GM19372 (cell line): Measurements from ENCODE around the gene MBP.

Source experiments
- ATAC-seq: cut with Tn5 transposase; IDR thresholded peaks from one replicate; pipeline ENCODE4 v1.9.1; 2021; ENCODE audit warnings: mild to moderate bottlenecking, low read depth, moderate library complexity; ENCODE audit not compliant: unreplicated experiment

MBP gene

DNA sequence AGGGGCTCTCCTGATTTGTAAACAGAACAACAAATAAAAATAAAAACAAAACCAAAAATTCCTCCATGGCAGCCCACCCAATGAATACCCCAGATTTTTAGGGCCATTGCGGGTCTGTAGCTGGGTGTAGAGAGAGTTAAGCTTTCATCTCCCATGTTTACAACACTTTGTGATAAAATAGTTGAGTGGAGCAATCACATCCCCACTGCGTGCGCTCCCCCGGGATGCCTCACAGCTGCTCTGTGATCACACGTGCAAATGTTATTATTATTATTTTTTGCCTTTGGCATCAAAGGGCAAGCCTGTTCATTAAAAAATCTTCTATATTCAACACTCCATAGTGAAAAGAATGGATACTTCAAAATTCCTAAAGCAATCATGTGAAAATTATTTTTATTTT, 118.0 kb downstream of the MBP start:
- ATAC-seq: no peak

DNA sequence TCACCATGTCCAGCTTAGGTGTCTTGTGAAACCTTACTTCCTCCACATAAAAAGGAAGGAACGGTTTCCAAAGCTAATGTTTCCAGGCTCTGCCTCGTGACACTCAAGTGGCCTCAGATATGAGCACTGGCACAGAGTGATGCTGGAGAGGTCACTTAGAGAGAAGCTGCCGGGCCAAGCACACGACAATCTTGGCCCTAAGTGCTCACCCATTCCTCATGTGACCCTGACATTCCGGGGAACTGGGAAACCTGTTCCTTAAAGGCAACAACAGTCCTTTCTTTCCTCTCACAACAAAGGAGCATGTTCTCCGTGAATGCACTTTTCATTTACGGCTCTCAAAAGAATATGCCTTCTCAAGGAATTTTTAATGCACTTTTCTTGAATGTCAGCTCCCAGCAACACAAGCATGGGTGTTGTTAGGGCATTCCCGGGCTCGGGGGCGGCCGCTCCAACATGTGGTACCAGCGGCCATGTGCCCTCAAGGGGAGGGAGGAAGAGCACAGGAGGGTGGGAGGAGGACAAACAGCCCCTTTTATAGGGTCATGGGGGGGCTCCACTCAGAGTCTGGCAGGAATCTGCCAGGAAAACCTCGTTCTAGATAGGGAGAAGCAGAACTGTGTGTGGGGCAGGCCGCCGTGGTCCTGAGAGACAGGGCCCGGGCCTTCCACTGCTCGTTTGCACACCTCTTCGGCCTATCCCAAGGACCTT, 118.6 kb downstream of the MBP start:
- no peak for ATAC-seq

DNA sequence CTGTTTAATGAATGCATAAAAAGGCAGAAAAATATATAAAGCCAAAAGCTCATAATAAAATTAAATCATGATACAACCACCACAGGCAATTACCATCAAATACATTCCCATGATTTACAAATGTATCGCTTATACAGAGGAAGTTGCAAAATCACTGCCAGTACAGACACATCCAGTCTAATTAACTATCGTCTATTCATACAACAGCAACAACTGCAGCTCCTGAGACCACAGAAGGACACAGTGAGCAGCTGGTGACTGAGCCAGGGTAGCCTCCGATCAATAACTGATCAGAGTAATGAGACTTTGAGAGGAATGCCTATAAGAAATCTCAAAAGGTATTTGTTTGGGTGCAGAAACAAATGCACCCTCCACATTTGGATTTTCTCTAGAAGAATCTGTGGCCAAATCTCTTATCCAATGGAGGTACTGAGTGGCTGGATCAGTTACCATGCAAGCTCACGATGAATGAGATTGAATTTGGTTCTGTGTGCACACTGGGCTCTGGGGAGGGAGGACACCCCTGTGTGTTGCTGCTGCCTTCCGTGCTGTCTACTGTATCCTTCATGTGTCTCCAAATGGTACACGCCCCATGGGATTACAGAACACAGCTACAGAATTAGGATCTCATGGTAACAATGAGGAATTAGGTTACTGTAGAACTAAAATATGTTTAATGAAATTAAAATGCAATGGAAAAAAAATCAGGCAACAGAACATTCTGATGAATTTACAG, 119.6 kb downstream of the MBP start:
- no peak for ATAC-seq

DNA sequence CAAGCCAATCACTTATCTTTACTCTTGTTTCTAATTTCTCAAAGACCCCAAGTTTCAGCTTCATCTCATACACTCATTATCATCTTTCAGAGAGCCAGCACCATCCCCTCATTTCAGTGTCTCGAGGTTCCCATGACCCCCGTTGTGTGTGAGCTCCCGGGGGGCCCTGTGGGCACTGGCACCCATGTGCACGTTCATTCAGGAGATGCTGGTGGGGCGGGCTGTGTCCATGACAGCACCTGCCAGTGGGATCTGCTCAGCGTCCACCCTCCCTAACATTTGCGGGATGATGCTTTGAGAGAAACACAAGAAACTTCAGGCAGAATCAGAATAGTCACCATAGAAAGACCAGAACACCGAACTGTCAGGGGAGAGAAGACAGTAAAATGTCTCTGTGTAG, 120.5 kb downstream of the MBP start:
- ATAC-seq: no peak

DNA sequence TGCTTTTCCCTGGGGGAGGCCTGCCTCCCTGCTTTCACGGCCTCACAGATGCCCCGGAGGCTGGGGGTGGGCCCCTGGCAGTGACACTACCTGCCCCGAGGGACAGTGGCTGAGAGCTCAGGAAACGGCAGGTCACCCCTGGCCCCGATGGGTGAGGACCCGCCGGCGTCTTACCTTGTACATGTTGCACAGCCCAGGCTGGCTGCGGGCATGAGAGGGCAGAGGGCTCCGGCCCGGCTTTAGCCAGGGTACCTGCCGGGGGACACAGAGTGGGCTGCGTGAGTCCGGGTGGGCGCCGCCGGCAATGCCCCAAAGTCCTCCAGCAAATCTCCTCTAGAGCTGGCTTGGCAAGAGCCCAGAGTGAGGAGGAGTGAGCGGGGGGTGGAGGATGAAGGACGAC, 122.9 kb downstream of the MBP start:
- no peak for ATAC-seq

DNA sequence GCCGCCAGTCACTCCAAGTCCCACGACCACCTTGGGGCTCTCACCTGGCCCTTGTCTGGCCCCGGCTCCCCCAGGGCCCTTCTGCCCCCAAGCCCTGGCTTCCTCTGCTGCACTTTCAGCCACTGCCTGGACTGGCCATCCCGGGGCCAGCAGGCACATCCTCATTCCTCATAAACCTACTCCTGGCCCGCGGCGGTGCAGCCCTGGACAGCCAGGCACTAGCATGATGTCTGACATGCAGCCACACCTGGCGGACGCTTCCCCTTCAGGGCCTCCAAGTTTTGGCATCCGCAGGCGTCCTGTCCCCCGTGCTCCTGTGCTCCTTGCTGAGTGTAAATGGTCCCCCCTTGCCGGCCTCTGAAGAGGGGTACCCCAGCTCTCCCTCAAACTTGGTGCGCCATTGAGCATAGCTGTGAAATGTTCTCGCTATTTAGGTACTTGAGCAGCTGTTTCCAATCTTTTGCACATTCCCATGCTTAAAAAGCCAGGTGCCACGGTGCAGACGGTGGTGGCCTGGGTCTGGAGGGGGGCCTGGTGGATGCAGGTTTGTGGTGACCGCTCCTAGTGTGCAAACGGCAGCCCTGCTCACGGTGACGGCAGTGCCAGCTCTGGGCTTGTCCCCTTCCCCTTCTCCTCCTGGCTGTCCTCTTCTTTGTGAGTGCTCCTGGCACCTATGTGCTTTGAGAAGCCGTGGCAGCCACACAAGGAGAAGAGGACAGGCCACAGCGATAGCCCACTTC, 123.8 kb downstream of the MBP start:
- no peak for ATAC-seq

DNA sequence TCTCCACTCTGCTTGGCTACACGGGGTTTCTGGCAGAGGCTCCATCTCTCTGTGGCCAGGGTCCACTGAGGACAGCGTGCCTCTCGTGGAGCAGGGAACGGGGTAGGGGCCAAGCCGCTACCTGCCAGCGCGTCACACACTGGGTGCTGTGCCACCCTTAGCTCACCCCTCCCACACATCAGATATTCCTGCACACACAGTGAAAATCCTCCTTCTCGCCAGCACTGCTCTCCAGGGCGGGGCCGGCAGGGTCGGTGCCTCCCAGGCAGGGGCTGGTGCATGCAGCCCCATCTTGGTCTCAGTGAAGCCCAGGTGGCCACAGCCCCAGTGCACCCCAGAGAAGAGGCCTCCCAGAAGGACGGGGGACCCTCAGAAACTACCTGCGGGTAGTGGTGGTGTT, 124.6 kb downstream of the MBP start:
- ATAC-seq: no peak

DNA sequence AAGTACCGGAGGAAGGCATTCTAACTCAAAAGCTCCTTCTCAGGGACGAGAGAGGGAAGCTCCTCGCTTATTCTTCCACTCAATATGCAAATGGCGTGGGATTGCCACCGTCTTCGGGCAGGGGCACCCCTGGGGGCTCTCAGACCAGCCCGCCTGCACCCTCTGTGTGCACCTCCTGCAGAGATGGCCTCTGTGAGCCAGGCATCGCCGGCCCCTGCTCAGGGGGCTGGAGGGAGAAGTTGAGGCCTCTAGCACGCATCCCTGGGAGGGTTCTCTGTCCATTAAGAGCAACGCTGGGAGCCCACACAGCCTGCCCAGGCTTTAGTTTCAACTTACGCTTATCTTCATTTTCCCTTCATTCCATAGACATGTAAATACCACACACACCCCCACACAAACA, 125.3 kb downstream of the MBP start:
- ATAC-seq: no peak

DNA sequence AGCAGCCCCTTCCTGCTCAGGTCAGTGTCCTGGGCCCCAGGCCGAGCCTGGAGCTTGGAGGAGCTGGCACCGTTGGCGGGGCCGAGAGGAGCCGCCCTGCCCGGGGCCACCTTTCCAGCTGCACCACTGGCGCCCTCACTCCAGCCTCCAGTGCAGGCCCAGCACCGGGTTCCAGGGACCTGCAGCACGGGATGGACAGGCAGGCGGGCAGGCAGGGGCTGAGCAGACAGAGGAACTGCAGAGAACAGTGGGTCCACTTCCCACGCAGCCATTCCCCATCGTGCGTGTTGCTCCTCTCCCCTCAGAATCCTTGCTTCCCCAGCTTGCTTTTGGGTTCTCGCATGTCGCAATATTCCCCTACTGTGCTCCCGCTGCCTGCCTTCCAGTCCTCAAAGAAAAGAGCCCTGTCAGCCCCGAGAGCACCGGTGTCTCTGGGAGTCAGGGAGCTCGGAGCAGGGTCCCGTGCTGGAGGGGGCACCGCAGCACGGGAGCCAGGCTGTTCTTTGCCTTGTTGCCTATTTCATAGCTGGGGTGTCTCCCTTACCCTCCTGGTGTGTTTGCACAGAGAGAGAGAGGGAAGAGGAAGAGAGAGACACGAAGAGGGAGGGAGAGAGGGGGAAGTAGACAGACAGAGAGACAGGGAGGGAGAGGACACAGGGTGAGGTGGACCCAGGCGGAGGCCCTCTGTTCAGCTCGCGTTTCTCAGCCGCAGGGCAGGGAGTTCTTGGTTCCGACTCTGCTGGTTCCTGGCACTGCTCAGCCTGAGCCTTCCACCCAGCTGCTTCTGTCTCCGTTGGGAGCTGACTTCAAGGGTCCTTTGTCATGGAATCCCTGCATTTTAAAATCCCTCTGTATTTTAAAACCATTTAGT, 126.0 kb downstream of the MBP start:
- no peak for ATAC-seq

DNA sequence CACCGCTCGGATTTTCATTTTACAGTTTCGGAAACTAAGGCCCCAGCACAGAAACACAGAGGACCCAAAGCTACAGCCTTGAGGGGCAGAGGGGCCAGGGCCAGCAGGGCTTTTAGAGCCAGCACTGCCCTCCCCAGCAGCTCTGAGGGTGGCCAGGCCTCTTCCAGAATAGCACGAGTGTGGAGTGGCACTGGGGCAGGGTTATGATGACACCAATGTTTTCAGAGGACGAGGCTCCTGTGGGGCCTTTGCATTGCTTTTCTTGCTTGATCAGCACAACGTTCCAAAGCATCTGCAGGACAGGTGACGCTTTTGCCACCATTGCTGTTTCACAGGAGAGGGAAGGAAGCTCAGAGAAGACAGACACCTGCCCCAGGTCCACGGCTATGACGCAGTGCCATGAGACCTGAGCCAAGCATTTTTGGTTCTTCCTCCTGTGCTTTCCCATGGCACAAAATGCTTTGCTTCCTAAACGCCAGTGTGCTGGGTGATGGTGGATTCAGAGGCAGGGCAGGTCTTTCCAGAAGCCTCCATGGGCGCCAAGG, 126.9 kb downstream of the MBP start:
- ATAC-seq: no peak

DNA sequence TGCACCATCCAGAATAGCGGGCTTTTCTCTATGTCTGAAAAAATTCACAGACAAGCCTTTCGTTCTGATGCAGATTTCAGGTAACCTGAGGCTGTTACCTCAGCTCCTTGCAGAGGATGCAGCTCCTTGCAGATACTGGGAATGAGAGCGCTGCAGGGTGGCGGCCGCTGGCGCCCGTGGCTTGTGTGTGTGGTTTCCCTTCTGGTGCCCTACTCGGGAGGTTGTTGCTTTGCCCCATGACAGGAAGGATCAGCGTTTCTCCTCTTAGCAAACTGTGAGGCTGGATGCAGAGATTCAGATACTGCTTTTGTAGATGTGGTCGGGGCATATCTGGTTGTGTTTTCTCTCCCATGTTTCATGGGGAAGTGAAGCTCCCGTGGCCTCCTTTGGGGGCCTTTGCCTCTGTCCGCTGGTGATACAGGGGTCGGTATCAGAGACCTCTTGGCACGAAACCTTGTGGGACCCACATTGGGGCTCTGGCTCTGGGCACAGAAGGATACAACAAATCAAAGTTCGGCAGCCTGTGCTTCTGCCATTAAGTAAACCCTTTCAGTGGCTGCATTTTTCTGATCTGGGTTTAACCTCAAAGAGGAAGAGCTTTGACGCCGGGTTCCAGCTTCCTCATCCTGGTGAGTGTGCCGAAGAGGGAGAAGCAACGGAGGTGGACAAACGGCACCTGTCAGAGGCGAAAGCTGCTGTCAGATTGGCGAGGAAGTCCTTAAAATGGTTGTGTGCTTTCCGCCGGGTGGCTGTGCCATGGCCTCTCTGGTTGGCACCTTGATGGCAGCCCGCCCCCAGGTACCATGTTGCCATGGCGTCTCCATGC, 127.8 kb downstream of the MBP start:
- no peak for ATAC-seq

DNA sequence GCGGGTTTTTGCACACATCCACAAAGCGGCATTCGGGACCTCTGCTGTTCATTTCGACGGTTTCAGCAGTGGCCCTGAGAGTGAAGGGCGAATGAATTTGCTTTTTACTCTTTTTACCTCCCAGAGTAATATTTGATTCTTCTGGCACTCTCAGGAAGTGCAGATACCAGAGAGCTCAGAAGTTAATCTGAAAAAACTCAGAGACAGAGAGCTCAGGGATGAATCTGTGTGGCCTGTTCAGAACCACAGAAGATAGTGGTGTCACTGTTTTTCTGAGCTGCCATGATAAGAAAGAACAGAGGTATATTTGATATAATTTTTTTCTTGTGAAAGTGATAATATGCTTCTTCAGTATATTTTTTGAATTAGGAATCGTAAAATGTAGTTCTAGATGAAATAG, 129.3 kb downstream of the MBP start:
- ATAC-seq: no peak

DNA sequence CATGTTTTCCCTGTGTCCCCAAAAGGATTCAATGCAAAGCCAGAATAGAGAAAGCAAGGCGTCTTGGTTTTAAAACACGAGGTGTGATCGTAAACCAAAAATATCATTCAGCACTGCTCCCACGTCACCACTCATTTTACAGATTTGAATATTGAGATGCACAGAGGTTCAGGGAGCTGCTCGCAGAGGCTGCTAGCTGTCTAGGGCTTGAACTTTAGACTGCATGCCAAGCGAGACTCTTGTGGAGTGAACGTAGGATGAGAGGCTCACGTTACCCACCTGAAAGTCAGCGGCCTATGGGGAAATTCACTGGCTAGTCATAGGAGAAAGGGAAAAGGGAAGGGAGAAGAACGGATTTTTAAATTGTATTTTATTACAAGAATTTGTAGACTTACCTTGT, 130.1 kb downstream of the MBP start:
- no peak for ATAC-seq

DNA sequence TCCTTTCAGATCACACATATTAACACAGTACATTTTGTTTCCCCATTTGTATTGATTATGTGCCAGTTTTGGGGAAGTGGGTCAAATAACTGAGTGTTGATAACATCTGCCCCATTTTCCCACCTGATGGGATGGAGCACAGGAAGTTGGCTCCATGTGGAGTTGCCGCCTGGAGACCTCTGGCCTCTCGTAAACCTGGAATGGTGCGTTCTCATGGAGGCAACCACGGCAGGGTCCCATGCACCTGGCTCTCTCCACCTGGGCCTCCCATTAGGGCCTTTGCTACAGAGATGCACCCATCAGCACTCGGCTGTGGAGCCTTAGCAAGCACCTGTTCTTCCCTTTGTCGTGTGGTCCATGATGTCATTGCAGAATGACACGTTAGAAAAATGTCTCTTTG, 130.6 kb downstream of the MBP start:
- no peak for ATAC-seq

DNA sequence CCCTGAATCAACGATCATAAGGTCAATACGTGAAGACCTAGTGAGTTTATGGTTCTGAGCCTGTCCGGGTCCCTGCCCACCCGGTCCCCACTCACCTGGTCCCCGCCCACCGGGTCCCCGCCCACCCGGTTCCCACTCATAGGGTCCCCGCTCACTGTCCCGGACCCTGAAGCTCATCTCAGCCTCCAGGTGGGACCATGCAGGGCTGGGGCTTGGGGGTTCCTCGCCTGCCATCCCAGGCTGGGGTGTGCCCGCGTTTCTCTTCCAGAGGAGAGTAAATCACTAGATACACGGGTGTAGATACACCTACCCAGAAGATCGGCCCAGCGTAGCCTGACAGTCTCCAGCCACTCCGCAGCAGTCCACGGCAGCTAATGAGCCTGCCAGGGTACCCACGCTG, 131.5 kb downstream of the MBP start:
- no peak for ATAC-seq

DNA sequence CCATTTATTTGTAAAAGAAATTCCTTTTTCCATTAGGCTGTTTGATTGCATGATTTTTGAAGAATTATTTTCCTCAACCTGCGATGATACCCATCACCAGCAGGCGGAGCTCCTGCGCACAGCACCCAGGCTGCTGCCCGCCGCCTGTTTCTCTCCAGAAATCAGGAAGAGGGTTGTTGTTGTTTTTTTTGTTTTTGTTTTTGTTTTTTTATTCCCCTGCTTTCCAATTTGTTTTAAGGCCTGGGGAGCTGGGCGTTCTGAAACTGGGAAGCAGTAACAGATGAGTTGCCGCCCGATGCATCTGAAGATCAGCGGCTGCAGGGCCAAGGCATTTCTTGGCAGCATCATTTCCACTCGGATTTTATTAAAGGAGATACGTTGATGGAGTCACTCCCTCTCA, 132.1 kb downstream of the MBP start:
- no peak for ATAC-seq

DNA sequence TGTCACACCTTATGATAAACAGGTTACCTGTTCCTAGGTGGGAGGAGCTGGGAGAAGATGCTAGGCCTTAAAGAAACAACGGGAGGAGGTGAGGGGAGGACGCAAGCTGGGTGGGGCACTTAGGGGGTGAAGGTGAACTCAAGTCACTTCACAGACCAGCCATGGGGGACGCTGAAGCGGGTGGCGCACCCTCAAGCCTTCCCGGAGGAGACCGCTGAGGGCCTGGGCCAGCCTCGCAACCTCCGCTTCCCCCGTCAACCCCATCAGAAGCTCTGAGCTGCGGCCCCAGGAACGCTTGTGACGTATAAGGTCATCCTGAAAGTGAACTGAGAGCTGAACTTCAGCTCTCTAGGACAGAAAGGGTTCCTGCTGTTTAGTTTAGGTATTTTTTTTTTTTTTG, 133.5 kb downstream of the MBP start:
- no peak for ATAC-seq

DNA sequence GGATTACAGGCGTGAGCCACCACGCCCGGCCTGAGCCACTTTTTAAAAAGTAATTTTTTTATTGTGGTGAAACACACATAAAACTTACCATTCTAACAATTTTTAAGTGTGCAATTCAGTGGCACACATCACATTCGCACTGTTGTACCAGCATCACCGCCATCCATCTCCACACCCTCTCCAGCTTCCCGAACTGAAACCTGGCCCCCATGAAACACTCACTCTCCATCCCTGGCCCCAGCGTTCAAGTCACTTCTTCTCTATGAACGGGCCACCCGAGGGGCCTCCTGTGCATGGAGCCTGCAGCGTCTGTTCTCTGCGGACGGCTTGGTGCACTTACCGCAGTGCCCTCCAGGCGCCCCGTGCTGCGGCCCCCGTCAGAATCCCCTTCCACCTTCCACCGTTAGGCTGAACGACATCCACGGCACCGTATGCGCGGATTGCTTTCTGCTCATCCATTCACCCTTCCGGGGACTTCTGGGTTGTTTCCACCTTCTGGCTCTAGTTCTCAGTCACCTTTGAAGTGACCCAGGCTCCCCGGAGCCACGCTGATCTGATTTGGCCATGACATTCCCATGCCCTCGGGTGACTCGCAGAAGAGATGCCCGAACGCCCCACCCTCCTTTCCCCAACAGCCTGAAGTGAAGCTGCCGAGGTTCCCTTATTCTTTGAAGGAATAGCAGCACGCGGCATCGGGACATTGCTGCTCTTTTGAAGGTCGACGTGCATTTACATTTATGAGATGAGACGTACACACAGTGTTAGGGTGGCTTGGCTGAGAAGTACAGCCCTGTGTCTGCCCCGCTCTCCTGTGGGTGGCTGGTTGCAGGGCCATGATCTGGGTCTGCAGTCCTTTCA, 134.4 kb downstream of the MBP start:
- ATAC-seq: no peak

DNA sequence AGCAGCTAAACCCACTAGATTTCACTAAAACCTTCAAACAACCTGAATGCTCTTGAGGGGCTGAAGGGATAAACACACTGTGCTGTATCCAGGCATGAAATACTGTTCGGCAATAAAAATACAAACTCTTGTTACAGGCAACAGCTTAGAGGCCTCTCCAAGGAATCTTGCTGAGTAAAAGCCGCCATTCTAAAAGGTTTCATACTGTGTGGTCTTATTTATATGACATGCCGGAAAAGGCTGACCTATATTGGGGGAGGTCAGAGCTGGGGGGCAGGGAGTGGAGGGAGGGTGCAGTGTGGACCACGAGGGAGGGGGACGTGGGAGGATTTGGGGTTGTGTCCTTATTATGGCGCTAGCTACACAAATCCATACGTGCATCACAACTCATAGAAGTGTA, 136.2 kb downstream of the MBP start:
- ATAC-seq: no peak
